HepG2 (cell line): ENCODE results near the gene PPFIA4. TPM values are rescaled to one million over a fixed set of nuclear protein-coding genes. Genes with fewer than 3 reads are reported as not detected.

Source experiments
- AHDC1 ChIP-seq: sonication (generic); formaldehyde crosslinking; IDR thresholded peaks from 2 replicates; pipeline ENCODE4 v1.5.1; 2020; ENCODE audit warnings: mild to moderate bottlenecking, missing genetic modification reagents, borderline replicate concordance
- BCL6 ChIP-seq: IDR thresholded peaks from 2 replicates; pipeline ENCODE4 v1.6.1; 2016; ENCODE audit warnings: missing genetic modification reagents, missing compliant biosample characterization
- BHLHE40 ChIP-seq: IDR thresholded peaks from 2 replicates; pipeline ENCODE4 v1.6.1; 2011; ENCODE audit warnings: low read length, improper control_type of control experiment
- ERF ChIP-seq: IDR thresholded peaks from 2 replicates; pipeline ENCODE4 v1.6.1; 2018; ENCODE audit warnings: missing biosample characterization, missing genetic modification reagents
- TFAP4 ChIP-seq: sonication (generic); IDR thresholded peaks from 2 replicates; pipeline ENCODE4 v1.6.1; 2016; ENCODE audit warnings: low read depth, borderline replicate concordance
- U2AF1 ChIP-seq: fragments of 200-400 bp; formaldehyde crosslinking; optimal IDR thresholded peaks from 2 replicates; pipeline ENCODE3; 2017; ENCODE audit warnings: mild to moderate bottlenecking, low read depth, low read length
- ZHX1 ChIP-seq: sonication (generic); formaldehyde crosslinking; IDR thresholded peaks from 2 replicates; pipeline ENCODE4 v1.8.1; 2022; ENCODE audit warnings: low read depth, mild to moderate bottlenecking, missing genetic modification reagents
- ZNF724P ChIP-seq: sonication (generic); formaldehyde crosslinking; IDR thresholded peaks from 2 replicates; pipeline ENCODE4 v1.8.0; 2022; ENCODE audit warnings: missing genetic modification reagents, borderline replicate concordance
- ZNF781 ChIP-seq: sonication (generic); formaldehyde crosslinking; IDR thresholded peaks from 2 replicates; pipeline ENCODE4 v1.5.1; 2020; ENCODE audit warnings: borderline replicate concordance, mild to moderate bottlenecking, missing genetic modification reagents; ENCODE audit errors: not compliant biosample characterization
- polyA plus RNA-seq, 8 experiments: library from polyadenylated mRNA; depleted of rRNA in 3 of 8; stranded (reverse) in 7 of 8; unstranded in 1 of 8; fragments of >200 nt; fragmentation: Illumina TruSeq in 4 of 8; extraction: Trizol in 4 of 8; gene quantifications; 2 replicates each; pipeline versions ENCODE4 v1.2.1 to v1.2.3, GENCODE V29; 2011 to 2016; ENCODE audit warnings: low read depth in 4 of 8, missing spikeins in 1 of 8, mixed read lengths in 1 of 8; ENCODE audit not compliant: insufficient read depth in 1 of 8
- total RNA-seq, 5 experiments: library from RNA; depleted of rRNA; stranded (reverse); fragments of >200 nt; fragmentation: Illumina TruSeq; extraction: Trizol; gene quantifications; 2 replicates each; pipeline ENCODE4 v1.2.3, GENCODE V29; 2016; ENCODE audit warnings: low read depth in 1 of 5

Gene PPFIA4
- total and polyA plus RNA-seq, 2 of the 13 experiments (the other 11 are each of a cell fraction or from before 2014, with no cell fraction given): 6.4 TPM; not detected in 1

GRCh38 chr1:203006948-203007871, 19.1 kb upstream of the PPFIA4 start, which contains the start of gene TMEM183A (continued):
- TF ChIP-seq AHDC1 (CRISPR knock-in tag): no peak
- TF ChIP-seq ERF: no peak; the same call in none of the 2 replicates
- peak; percentile 31; the same call in 1 of the 2 replicates for TF ChIP-seq ZHX1 (CRISPR knock-in tag)
- TF ChIP-seq ZNF724P (CRISPR knock-in tag): no peak
- peak; percentile 64; the same call in 1 of the 2 replicates for TF ChIP-seq TFAP4
- TF ChIP-seq BHLHE40: no peak
- TF ChIP-seq BCL6 (CRISPR knock-in tag): no peak
- no peak for TF ChIP-seq U2AF1
- TF ChIP-seq ZNF781 (CRISPR knock-in tag): no peak
